ENCODE results near the gene CDK4.
"Not testable (repeated sequence)": the region's sequence is repeated elsewhere in the genome, so short reads cannot be mapped to it uniquely, and the experiment has no call there.

CDK4 gene

DNA sequence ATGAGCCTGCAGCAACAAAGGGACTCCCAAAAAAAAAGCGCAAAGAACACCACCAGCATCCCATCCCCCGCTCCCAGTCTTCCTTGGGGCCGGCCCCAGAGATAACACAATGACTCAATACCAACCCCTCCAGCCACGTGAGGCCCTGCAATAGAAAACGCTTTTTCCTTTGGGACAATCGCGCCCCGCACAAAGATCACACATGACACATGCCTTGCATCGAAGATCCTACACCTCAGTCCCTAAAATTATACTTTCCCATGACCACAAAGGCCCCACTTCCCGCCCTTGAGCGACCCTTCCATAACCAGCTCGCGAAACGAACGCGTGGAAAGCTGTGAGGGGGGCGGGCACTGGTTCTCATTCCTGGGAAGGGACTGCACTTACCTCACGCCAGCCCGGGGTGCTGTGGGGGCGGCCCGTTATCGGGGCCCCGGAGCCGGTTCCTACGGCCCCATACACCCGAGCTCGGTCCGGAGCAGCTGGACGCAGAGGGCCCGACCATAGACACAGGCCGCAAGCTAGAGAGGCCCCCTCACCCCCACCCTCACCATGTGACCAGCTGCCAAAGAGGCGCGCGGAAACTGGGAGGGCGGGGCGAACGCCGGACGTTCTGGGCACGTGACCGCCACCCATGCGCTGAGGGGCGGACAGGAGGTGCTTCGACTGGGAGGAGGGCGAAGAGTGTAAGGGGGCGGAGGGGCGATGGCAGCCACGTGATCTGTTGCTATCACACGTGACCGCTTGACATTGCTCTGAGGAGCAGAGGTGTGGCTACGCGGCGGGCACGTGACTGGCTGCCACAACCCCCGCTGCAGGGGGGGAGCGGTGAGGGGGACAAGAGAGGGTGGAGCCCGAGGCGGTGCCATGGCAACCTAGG, at the start of gene CDK4:
Gene CDK4, minus strand, starts transcription at position 523 of the 880 bp plus-strand sequence. CDS start 593 bp downstream, outside the sequence.
- DNase-seq (ENCODE audit: low spot score), result peak; percentile 99

DNA sequence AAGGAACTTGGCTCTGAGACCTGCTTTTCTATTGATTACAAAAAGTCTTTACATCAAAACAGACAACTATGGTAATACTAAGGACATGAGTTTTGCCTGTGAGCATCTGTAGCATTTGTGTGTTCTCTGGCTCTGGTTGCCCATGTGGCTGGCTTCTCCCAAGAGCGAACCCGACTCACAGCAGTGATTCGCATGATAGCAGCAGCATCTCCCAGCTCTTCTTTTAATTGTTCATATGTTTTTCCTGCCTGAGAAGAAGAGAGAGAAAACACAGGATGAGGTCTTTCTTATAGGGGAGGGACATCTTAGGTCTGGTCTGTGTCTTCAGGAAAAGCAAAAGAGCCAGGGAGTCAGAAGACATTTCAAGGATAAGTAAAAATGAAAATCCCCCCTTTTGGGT, 48.9 kb upstream of the CDK4 start:
- no peak for DNase-seq (ENCODE audit: low spot score)

GRCh38 chr12:57797933-57798332, 45.8 kb upstream of the CDK4 start:
- DNase-seq (ENCODE audit: low spot score), result no peak

DNA sequence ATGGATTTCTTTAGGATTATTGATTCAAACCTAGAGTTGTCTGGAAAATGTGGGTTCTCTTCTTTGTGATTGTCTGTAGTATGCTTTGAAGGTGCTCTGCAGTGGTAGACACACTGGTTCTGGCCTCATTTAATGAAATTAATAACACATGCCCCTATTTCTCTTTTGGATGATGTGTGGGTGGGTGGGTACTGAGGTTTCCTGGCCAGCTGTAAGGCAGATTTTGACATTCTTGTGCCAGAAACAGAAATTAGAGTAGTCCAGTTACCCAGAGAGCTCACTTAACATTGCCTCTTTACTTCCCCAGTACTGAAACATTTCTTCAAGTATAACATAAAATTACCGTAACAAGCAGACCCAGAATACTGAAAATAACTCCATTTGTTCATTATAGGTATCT, 44.9 kb upstream of the CDK4 start:
- DNase-seq (ENCODE audit: low spot score), result no peak

GRCh38 chr12:57795354-57795753, 43.2 kb upstream of the CDK4 start:
- no peak for DNase-seq (ENCODE audit: low spot score)

DNA sequence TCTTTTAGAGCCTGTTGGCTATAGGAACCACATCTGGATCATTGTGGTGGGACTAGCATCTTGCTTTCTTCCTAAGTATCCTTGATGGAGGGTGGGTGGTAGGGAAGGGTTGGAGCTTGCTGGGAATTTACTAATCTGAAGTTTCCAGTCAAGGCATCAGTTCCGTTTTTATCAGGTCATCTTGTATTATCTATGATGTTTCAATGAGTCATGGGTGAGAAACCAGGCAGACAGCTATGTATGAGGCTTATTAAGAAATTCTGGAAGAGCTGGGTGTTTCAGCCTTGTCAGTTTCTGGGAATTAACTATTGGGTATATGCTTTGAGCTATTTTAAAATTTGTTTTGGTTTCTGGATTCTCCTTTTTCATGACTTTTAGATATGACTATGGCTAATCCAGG, 41.8 kb upstream of the CDK4 start:
- no peak for DNase-seq (ENCODE audit: low spot score)

DNA sequence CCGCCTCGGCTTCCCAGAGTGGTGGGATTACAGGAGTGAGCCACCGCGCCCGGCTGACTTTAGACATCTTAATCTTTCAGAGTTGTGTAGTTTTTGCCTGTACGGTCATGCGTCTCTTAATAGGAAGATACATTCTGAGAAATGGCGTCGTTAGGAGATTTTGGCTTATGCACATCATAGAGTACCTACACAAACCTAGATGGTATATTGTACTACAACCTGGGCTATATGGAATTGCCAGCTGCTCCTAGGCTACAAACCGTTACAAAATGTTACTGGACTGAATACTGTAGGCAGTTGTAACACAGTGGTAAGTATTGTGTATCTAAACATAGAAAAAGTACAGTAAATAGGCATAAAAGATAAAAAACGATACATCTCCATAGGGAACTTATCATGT, 31.8 kb upstream of the CDK4 start:
- no peak for DNase-seq (ENCODE audit: low spot score)

DNA sequence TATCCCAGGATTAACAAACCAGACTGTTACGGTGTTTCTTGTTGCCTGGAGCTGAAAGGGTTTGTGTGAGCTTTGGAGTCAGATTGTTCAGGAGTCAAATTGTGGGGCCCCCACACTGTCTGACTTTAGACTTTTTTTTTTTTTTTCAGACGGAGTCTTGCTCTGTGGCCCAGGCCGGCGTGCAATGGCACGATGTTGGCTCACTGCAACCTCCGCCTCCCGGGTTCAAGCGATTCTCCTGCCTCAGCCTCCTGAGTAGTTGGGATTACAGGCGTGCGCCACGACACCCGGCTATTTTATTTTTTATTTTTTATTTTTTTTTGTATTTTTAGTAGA, 31.3 kb upstream of the CDK4 start:
- no peak for DNase-seq (ENCODE audit: low spot score)

DNA sequence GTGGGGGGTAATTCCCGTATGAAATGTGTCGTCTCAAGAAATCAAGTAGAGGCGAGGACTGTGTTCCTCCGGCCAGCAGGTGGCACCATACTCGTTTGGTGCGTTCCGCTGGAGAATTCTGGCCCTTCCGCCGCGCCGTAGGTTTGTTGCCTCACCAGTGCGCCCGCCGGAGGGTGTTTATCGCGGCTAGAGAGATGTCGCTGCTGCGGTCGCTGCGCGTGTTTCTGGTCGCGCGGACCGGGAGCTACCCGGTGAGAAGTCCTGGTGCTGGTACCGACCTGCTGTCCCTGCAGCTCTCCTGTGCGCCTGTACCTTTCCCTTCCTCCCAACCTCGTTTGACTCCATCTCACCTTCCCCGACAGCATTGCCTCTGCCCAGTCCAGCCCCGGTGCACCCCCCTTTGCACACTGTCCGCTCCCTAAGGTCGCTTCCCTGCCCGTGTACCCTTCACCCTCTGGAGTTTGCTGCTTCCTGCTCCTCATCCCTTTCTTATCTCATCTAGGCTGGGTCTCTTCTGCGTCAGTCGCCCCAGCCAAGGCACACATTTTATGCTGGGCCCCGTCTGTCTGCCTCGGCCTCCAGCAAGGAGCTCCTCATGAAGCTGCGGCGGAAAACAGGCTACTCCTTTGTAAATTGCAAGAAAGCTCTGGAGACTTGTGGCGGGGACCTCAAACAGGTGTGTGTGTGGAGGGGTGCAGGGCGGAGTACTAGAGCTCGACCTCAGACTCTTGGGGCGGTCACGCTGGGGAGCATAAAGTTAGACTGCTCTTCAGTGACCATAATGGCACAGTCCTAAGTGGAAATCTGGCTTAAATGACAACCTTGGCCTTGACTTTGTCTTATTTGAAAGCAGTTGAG, 30.7 kb upstream of the CDK4 start, which contains the start of gene TSFM:
Gene TSFM, plus strand, starts transcription at position 180 of the 858 bp plus-strand sequence. Its CDS starts 15 bp downstream, at position 195.
- DNase-seq (ENCODE audit: low spot score), result peak; percentile 97

- no peak for DNase-seq (ENCODE audit: low spot score)
Measured at GRCh38 chr12:57782243-57782607, 30.1 kb upstream of the CDK4 start.

- DNase-seq (ENCODE audit: low spot score), result no peak
Measured at GRCh38 chr12:57781801-57782200, 29.7 kb upstream of the CDK4 start.

DNA sequence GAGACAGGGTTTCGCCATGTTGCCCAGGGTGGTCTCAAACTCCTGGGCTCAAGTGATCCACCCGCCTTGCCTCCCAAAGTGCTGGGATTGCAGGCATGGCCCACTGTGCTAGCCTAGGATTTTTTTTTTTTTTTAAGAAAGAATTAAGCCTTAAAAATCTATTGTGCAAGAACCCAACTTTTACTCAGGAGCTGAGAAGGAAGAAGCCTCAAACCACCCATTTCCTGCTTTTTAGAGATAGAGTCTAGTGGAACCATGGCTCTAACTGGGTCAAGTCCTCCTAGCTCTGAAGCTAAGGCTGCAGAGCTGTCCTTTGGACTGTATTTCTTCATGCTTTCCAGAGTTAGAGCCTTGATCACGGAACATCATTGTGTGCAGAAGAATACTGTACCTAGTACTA, 29.1 kb upstream of the CDK4 start:
- no peak for DNase-seq (ENCODE audit: low spot score)

DNA sequence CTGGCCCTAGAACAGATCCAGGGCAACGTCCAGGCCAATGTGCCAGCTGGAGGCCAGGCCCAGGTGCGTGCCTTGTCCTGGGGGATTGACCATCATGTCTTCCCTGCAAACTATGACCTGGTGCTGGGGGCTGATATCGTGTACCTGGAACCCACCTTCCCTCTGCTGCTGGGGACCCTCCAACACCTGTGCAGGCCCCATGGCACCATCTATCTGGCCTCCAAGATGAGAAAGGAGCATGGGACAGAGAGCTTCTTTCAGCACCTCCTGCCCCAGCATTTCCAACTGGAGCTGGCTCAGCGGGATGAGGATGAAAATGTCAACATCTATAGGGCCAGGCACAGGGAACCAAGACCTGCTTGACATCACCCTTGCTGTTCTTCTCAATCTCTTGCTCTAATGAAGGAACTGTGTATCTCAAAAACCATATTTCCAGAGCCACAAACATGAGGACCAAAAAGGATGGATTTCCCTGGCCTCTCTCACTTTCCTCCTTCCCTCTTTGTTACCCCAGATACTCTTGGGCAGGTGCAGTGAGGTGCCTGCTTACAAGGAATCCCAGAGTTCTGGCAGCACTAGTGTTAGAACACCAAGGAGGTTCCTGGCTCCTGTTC, 28.3 kb upstream of the CDK4 start:
- no peak for DNase-seq (ENCODE audit: low spot score)

DNA sequence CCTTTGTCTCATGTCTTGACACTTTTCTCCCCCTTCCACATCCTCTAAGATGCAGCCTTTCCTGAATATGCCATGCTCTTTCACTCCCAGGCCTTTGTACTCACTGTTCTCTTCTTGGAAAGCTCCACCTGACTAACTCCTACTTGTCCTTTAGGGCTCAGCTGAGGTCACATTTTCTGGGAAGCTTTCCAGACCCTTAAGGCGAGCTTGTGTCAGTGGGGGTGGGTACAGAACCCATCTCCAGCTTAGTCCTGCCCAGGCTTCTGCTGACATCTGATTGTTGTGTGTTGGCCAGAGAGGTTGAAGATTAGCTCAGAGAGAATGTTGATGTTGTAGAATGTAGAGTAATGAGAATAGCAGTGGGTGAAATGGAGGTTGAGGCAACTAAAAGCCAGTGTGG, 27.6 kb upstream of the CDK4 start:
- no peak for DNase-seq (ENCODE audit: low spot score)

- DNase-seq (ENCODE audit: low spot score), result no peak
Measured at GRCh38 chr12:57777911-57778310, 25.8 kb upstream of the CDK4 start.

GRCh38 chr12:57777367-57777766, 25.3 kb upstream of the CDK4 start:
- DNase-seq (ENCODE audit: low spot score), result no peak

DNA sequence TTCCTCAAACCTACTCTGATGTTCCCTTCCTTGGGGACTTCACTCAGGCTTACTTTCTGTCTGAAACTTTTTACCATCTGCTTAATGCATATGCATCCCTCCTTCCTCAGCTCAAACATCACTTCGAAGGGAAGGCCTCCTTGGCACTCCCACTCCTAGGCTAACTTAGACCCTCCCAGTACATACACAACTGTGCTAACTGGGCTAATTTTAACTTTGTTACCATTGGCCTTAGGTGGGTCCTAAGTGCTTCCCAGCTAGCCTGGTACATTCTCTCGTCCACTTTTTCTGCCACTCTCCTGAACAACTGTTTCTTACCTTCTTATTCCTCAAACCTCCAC, 24.1 kb upstream of the CDK4 start:
- DNase-seq (ENCODE audit: low spot score), result no peak

DNA sequence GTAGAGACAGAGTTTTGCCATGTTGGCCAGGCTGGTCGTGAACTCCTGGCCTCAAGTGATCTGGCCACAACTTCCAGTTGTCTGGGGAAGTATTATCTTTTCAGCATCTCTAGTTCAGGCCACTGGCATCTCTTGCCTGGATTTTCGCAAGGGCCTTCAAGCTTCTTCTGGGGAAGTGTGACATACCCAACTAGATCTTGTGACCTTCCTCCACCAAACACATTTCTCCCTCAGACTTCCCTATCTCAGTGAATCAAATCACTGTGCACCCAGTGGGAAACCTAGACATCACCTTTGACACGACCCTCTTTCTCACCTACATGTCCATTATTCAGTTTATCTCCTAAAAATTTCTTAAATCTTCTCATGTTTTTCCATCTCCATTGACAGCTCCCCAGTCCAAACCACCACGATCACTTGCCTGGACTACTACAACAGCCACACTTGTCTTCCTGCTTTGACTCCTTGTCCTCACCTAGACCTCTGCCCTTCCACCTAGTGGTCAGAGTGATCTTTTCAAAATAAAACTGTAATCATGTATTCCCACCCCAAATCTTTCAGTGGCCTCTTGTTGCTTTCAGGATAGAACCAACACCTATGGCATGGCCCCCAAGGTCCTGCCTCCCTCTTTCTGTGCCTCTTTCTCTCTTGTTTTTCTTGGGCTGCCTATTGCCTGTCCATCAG, 23.6 kb upstream of the CDK4 start:
- DNase-seq (ENCODE audit: low spot score), result no peak

GRCh38 chr12:57775044-57775443, 22.9 kb upstream of the CDK4 start:
- no peak for DNase-seq (ENCODE audit: low spot score)

DNA sequence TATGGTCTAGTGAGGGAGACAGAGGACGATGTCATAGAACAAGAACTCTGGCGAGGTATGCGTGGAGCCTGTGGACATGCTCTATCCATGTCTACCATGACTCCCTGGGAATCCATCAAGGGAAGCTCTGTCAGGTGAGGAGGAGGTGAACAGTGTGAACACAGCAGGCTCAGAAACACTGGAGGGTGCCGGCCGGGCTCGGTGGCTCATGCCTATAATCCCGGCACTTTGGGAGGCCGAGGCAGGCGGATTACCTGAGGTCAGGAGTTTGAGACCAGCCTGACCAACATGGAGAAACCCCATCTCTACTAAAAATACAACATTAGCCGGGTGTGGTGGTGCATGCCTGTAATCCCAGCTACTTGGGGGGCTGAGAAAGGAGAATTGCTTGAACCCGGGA, 22.5 kb upstream of the CDK4 start:
- DNase-seq (ENCODE audit: low spot score), result not testable (repeated sequence)

GRCh38 chr12:57772429-57773322, 20.6 kb upstream of the CDK4 start, which contains the start of gene EEF1AKMT3:
Gene EEF1AKMT3 (plus strand): TSS chr12:57772614. CDS start chr12:57772725, 111 bp downstream.
- DNase-seq (ENCODE audit: low spot score), result no peak
